HG03439 (cell line): Measurements from ENCODE around the gene CRYBG1.
"Not testable (repeated sequence)": the region's sequence is repeated elsewhere in the genome, so short reads cannot be mapped to it uniquely, and the experiment has no call there.

Source experiments
- ATAC-seq: cut with Tn5 transposase; IDR thresholded peaks from one replicate; pipeline ENCODE4 v1.9.1; 2021; ENCODE audit warnings: mild to moderate bottlenecking, moderate library complexity; ENCODE audit not compliant: unreplicated experiment

The CRYBG1 gene

GRCh38 chr6:106540907-106541306 lies 180.4 kb downstream of the CRYBG1 start:
- ATAC-seq: no peak

GRCh38 chr6:106546261-106546690 lies 185.8 kb downstream of the CRYBG1 start:
- ATAC-seq: no peak

DNA sequence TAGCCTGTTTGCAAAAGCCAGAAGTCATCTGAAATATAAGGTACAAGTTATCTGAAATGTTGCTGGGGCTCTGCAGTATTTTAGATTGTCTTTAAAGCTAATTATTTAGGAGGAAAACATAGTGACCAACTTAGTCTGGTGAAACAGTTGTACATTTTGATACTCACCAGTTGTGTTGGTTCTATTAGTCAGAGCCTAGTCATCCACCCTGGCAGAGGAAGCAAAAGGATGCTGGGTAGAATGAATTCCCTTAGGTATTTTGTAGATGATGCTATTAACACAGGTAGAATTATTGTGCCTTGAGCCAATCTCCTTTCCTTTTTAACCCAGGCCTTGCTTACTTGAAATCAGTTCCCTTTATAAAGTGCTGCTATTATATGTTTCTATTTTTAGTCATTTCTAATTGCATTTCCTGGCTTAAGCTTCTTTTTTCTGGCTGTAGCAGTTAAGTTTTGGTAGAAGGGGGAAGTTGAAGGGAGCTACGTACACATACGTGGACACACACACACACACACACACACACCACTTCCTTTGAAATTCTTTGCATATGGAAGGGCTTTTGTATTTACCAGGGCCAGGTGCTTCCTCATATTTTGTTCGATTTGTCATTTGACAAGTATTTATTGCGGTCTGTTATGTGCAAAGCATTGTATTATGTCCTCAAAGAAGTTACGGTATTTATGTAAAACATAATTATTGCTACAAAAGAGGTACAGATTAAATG lies 186.3 kb downstream of the CRYBG1 start:
- ATAC-seq: no peak

DNA sequence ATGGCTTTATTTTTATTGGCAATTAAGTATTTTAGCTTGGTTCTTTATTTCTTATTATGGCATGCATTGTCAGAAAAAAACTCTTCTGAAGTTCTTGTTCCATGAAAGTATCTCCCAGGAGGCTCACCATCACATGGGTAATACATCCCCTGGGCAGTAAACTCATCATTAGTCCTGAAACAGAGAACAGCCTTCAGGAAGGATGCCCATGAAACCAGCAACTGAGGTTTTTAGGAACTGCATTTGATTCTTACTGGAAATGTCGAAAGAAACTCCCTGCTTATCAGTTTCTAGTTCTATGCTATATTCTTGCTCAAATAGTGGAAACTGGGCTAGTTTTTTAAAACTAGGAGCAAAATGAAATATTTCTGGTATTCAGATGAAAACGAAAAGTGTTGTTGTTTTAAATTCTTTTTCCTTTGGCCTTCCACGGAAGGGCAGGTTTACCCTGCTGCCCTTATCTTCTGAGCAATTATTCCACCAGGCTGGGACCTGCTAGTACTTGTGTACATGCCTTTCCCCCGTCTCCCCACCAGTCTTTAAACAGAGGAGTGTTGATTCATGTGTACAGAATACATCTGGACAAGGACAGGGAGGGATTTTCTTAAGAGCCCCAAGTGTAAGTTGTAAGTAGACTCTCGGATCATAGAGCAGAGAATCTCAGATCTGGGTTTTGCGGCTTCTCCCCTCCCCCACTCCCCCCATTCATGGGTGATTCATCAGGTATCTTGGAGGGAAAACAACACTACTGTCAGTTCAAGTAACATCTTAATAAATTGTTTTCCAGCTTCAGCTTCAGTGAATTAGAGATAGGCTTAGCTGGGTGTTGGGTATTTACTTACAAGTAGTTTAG lies 187.3 kb downstream of the CRYBG1 start:
- ATAC-seq: no peak

DNA sequence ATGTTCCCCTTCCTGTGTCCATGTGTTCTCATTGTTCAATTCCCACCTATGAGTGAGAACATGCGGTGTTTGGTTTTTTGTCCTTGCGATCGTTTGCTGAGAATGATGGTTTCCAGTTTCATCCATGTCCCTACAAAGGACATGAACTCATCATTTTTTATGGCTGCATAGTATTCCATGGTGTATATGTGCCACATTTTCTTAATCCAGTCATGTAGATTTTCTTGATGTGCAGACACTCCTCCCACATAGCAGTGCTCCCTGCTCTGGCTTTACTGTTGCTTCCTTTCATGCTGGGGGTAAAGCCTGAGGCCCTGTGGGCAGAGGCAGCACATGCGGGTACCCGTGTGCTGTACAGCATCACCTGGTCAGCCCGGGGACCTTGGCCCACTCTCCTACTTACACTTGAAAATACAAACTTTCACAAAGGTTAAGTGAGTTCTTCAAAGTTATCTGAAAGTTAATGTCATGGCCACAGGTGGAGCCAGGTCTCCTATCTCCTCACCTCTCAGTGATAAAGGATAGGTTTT lies 188.5 kb downstream of the CRYBG1 start:
- not testable (repeated sequence) for ATAC-seq

DNA sequence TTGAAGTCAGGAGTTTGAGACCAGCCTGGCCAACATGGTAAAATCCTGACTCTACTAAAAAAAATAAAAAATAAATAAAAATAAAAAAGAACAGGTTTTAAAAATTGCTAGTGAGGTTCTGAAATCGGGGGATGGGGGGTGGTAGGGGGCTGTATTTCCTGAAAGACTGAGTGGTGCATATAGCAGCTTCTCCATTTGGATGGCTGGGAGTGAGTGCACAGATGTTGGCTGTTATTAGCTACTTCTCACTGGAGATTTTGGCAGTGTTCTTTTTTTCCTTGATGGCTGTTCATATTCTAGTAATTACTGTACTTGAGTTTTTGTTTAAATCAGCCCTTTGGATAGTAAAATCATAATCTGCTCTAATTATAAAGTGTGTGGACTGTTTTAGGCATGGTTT lies 189.0 kb downstream of the CRYBG1 start:
- ATAC-seq: no peak

GRCh38 chr6:106551155-106551554 lies 190.6 kb downstream of the CRYBG1 start:
- no peak for ATAC-seq

GRCh38 chr6:106553440-106553839 lies 192.9 kb downstream of the CRYBG1 start:
- ATAC-seq: no peak

DNA sequence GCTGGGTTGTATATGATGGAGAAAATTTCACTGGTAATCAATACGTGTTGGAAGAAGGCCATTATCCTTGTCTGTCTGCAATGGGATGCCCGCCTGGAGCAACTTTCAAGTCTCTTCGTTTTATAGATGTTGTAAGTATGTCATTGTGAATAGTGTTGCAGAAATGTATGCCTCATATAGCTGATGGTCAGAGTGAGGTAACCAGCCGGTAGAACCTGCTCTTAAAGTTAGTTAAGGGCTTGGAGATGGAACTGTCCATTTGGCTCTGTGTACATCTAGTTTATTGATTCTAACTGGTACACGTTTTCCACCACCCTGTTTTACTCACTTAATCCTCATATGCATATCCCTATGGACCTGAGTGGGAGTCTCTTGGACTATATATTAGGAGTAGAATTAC lies 195.2 kb downstream of the CRYBG1 start:
- no peak for ATAC-seq

DNA sequence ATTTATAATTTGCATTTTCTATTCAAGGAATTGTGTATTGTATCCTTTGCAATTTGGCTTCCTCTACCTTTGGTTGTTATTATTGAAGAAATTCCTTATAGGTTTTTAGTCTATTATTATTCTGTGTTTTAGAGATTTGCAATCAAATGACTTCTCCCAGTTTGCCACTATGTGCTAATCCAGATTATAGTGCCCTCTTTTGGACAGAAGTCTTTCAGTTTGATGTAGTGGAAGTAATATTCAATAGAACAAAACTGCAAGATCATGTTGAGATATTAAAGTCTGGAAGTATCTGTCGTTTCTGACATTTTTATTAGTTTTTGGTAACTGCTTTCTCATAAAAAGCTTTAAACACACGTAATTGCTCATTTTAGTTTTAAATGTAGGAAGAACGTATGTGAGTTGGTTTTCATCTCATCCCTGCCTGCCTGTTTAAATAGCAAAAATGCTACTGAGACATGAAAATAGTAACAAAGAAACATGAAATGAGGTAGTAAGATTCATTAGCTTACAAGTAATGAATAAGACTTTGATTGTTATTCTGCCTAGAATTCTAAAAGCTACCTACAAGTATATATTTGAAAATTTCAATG lies 195.9 kb downstream of the CRYBG1 start:
- no peak for ATAC-seq

- no peak for ATAC-seq
Measured at GRCh38 chr6:106557837-106558236, 197.3 kb downstream of the CRYBG1 start.

- ATAC-seq: no peak
Measured at GRCh38 chr6:106558364-106558763, 197.8 kb downstream of the CRYBG1 start.

DNA sequence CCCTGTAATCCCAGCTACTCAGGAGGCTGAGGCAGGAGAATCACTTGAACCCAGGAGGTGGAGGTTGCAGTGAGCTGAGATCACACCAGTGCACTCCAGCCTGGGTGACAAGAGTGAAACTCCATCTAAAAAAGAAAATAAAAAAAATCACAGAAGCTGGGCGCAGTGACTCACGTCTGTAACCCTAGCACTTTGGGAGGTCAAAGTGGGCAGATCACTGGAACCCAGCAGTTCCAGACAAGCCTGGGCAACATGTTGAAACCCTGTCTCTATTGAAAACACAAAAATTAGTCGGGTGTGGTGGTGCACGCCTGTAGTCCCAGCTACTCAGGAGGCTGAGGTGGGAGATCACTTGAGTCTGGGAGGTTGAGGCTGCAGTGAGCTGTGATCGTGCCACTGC lies 199.1 kb downstream of the CRYBG1 start:
- ATAC-seq: not testable (repeated sequence)

DNA sequence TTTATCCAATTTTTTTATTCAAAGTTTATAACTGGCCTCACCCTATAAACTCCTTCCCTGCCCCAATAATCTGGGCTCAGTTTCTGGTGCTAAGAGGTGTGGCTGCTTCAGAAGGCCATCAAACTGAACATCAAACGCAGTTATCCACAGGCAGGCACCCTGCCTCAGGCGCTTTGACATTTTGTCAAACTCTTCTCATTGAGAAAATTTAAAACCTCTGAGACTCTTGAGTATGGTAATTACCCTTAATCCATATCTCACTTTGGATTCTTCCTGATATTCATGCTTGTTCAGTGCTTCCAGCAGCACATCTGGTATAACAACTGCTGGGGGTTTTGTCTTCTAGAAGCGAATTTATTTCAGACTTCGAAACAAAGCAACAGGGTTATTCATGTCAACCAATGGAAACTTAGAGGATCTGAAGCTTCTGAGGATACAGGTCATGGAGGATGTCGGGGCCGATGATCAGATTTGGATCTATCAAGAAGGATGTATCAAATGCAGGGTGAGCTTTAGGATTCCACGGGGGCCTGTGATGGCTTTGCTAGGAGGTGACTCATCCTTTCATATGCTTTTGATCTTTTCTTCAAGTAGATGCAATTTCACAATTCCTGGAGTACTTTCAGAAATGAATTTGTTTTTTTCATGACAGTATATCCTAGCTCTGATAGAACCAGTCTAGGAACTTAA lies 200.6 kb downstream of the CRYBG1 start:
- ATAC-seq: no peak

DNA sequence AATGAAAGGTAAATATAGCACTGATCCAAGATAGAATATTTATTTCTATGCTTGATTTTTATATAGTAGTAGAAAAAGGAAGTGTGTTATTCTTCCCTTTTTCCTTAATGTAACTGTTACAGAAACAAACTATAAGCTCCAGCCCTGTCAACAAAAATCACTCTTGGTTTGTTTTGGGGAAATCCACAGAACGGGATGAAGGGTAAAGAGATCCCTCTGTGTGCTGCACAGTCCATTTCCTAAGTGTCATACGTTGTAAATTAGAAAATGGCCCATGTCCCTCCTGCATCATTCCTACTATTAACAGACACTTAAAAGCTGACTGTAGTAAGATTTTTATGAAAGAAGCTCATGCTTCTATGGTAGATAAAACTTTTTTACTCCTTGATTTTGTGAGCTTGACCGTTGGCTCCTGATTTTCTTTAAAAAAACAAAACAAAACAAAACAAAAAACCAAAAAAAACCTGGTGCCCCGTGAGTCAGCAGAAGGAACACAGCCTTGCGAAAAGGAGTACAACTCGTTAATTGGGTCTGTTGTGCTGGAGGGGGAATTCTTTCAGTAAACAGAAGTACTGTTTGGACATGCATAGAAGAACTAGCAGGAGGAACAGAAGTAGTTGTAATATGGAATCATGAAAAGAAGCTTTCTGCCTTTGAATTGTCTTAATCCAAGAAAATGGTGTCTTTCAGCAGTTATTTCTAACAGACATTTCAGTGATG lies 201.3 kb downstream of the CRYBG1 start:
- ATAC-seq: no peak

DNA sequence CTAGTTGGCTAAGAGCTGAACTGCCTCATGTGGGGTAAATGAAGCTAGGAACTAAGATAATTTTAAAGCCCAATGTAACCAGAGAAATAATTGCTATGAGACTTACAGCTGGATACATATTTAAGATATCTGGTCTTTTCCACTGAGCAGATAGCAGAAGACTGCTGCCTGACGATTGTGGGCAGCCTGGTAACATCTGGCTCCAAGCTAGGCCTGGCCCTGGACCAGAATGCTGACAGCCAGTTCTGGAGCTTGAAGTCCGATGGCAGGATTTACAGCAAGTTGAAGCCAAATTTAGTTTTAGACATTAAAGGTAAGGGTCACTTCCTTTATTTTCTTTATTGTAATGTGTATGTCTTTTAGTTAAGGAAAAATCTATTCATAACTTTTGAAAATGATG lies 203.1 kb downstream of the CRYBG1 start:
- ATAC-seq: no peak

GRCh38 chr6:106564476-106564875 lies 204.0 kb downstream of the CRYBG1 start:
- no peak for ATAC-seq

GRCh38 chr6:106568530-106568929 lies 208.0 kb downstream of the CRYBG1 start:
- no peak for ATAC-seq

DNA sequence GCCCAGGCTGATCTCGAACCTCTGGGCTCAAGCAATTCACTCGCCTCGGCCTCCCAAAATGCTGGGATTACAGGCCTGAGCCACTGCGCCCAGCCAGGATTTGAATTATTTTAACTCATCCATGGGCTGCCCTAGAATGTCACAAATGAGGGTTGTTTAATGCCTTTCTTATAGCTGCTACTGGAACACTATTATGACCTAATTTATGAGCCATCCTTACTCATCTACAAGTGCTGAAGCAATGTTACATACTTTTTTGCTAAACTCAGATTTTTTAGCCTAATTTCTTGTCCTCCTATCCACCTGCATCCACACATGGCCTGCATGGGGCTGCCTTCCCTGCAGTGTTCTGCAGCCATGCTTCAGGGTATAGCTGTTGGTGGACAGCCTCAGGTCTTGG lies 208.9 kb downstream of the CRYBG1 start:
- ATAC-seq: no peak

GRCh38 chr6:106572436-106572835 lies 211.9 kb downstream of the CRYBG1 start:
- no peak for ATAC-seq
